Measurements from ENCODE around the gene SLC9A3. TPM values are rescaled to one million over a fixed set of nuclear protein-coding genes. Genes with fewer than 3 reads are reported as not detected.
"Not testable (repeated sequence)": the region's sequence is repeated elsewhere in the genome, so short reads cannot be mapped to it uniquely, and the experiment has no call there.

Gene SLC9A3
- total RNA-seq, 2 experiments from 2014 or later, result 1.2 to 1.6 TPM

DNA sequence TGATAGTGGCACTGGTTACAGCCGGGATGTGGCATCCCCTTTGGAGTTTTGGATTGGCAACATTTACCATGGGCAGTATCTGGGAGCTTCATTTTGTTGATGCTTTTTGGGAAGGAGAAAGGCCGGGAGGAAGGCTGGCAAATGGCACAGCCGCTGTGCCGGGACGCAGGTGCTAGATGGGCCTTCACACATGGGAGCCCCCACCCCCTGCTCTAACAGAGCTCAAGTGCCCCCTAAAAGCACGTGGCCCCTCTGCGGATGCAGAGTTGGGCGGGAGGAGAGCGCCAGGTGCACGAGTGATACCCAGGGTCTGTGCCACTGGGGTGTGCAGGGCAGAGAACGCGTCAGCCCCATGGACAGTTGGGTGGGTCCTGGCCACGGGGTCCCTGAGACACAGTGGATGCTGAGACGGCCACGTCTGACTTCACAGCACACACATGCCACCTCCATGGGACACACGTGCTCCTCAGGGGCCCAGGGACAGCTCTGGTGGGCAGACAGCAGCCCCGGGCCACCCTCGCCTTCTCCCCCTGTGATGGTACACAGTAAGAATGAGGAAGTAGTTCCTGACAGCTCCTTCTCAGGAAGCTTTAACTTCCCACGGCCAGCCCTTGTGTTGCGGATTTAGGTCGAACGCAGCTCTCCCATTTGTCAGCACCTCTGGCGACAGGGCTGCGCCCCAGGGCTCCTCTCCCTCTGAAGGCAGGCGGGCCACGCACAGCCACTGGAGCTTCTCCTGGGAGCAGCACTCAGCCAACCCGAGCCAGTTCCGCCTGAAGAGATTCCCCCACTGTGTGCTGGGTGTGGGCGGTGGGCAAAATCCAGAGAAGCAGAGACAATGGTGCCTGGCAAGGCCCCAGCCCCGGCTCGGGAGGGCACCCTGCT lies 10.8 kb downstream of the SLC9A3 start:
- ChIA-PET POLR2A (interaction anchor here (1.0 kb wide), 1 partner anchor 10 kb away, joined by 3 read pairs; no protein-coding TSS in a partner anchor), CTCF (no interaction called here)
- no peak for DNase-seq
- no peaks in the 10 kb centered on the region for H3K4me1 Mint-ChIP-seq
- H3K4me3 Mint-ChIP-seq, result no peak overlapping the region
- peaks cover 11% of the 10 kb centered on the region for H3K27me3 Mint-ChIP-seq
- no peaks in the 10 kb centered on the region for H3K9me3 Mint-ChIP-seq
- no peaks in the 10 kb centered on the region for H3K36me3 Mint-ChIP-seq (ENCODE audit: low read depth)
- H3K27ac Mint-ChIP-seq, result no peak overlapping the region

DNA sequence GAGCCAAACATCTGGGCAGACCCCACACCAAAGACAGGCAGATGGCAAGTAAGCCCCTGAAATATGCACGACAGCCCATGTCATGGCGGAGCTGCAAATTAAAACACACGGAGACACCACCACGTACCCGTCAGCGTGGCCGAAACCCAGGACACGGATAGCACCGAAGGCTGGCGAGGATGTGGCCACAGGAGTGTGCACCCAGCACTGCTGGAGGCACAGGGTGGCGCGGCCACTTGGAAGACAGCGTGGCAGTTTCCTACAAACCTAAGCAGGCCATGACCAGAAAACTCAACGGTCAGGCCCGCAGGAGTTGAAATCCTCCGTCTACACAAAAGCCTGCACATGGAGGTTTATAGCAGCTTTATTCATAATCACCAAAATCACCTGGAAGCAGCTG lies 12.8 kb downstream of the SLC9A3 start:
- Mint-ChIP-seq H3K36me3 (ENCODE audit: low read depth) (no peaks in the 10 kb centered on the region), H3K27me3 (peaks cover 2% of the 10 kb centered on the region), H3K4me1 (no peaks in the 10 kb centered on the region), H3K27ac (no peak overlapping the region), H3K4me3 (no peak overlapping the region), H3K9me3 (no peaks in the 10 kb centered on the region)
- no peak for DNase-seq
- ChIA-PET POLR2A (no interaction called here), CTCF (no interaction called here)

DNA sequence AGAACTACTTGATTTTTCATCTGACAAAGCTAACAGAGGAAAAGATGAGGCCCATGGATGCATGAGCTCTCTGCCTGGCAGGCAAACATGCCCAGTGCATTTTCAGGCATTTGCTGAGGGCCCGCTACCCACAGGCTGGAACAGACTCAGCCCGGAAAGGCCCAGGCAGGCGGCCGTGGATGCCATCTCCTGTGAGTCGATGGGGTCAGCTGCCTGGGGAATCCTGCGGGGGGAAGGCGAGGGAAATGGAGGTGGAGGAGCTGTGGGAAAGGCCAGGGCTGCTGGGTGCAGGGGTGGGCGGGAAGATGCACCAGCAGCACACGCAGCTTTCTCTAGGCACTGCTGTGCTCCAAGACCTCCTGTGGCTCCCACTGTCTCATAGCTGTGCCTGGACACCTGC lies 13.7 kb downstream of the SLC9A3 start:
- ChIA-PET POLR2A (no interaction called here), CTCF (no interaction called here)
- H3K9me3 Mint-ChIP-seq, result no peaks in the 10 kb centered on the region
- H3K27me3 Mint-ChIP-seq, result peaks cover 2% of the 10 kb centered on the region
- DNase-seq, result no peak
- no peaks in the 10 kb centered on the region for H3K36me3 Mint-ChIP-seq (ENCODE audit: low read depth)
- no peak overlapping the region for H3K4me3 Mint-ChIP-seq
- H3K4me1 Mint-ChIP-seq, result no peaks in the 10 kb centered on the region
- H3K27ac Mint-ChIP-seq, result no peak overlapping the region

DNA sequence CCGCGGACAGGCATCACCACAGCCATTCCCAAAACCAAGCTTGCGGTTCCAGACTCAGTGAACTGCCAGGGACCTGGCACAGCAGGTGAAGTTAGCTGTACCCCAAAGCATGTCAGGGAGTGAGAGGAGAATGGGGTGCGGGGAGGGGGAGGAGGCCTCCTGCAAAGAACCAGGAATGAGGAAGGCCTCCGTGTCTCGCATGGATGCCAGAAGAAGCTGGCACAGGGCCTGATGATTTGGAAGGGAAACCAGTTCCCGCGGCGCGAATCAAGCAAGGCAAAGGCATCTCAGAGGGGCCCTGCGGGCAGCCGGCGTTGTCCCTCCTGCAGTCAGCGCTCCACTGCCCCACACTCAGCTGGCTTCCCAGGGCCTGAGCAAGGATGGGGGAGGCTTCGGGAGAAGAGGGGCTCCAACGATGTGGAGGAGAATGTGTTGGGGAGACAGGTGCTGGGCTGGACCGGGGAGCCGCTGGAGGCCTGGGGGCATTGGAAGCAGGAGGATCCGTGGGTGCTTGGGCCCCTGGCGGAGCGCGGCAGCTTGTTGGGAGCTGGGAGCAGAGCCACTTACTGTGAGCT lies 14.6 kb downstream of the SLC9A3 start:
- H3K4me3 Mint-ChIP-seq, result no peak overlapping the region
- no peak overlapping the region for H3K27ac Mint-ChIP-seq
- ChIA-PET CTCF (no interaction called here), POLR2A (no interaction called here)
- peaks cover 2% of the 10 kb centered on the region for H3K27me3 Mint-ChIP-seq
- DNase-seq, result no peak
- no peaks in the 10 kb centered on the region for H3K4me1 Mint-ChIP-seq
- no peaks in the 10 kb centered on the region for H3K9me3 Mint-ChIP-seq
- no peaks in the 10 kb centered on the region for H3K36me3 Mint-ChIP-seq (ENCODE audit: low read depth)

DNA sequence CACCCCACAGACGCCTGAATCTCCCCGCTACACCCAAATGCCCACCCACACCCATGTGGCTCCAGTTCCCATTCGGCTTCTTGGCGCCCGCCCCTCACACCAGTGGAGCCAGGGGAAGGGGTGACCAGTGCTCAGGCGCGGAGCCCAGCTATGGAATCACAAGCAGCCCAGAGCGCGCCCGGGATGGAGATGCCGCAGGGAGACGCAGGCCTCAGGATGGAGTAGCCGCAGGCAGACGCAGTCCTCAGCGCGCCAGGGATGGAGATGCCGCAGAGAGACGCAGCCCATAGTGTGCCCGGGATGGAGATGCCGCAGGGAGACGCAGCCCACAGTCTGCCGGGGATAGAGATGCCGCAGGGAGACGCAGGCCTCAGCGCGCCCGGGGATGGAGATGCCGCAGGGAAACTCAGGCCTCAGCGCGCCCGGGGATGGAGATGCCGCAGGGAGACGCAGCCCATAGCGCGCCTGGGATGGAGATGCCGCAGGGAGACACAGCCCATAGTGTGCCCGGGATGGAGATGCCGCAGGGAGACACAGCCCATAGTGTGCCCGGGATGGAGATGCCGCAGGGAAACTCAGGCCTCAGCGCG lies 16.2 kb downstream of the SLC9A3 start:
- CTCF ChIA-PET; H3K27ac Mint-ChIP-seq; H3K27me3 Mint-ChIP-seq; H3K4me3 Mint-ChIP-seq; H3K36me3 Mint-ChIP-seq (ENCODE audit: low read depth); H3K9me3 Mint-ChIP-seq; POLR2A ChIA-PET; DNase-seq; H3K4me1 Mint-ChIP-seq: not testable (repeated sequence)

DNA sequence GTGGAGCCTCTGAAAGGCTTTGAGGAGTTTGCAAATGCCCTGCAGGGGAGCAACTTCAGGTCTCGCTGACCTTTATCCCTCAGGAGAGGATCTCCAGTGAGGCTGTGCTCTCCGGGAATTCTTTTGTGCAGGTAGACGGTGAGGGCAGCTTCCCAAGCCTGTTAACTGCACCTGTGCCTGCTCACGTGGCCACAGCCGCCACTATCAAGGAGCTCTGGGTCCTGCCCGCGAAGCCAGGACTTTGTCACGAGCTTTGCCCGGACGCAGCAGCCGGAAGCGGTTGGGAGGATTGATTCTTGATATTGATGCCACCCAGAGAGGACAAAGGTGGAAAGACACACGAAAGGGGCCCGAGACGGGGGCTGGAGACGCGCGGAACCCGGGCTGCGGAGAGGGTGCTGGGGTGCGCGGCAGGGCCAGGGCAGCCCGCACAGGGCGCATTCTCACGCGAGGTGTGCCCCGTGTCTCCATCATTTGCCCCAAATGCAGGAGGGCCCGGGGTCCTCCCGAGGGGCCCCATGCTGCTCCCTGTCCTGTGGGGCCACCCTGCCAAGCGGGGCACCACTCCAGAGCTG lies 18.2 kb downstream of the SLC9A3 start:
- no peaks in the 10 kb centered on the region for H3K4me1 Mint-ChIP-seq
- H3K4me3 Mint-ChIP-seq, result no peak overlapping the region
- CTCF ChIA-PET, result no interaction called here
- peaks cover 3% of the 10 kb centered on the region for H3K27me3 Mint-ChIP-seq
- H3K36me3 Mint-ChIP-seq (ENCODE audit: low read depth), result no peaks in the 10 kb centered on the region
- POLR2A ChIA-PET, result no interaction called here
- H3K9me3 Mint-ChIP-seq, result no peaks in the 10 kb centered on the region
- H3K27ac Mint-ChIP-seq, result no peak overlapping the region
- no peak for DNase-seq

DNA sequence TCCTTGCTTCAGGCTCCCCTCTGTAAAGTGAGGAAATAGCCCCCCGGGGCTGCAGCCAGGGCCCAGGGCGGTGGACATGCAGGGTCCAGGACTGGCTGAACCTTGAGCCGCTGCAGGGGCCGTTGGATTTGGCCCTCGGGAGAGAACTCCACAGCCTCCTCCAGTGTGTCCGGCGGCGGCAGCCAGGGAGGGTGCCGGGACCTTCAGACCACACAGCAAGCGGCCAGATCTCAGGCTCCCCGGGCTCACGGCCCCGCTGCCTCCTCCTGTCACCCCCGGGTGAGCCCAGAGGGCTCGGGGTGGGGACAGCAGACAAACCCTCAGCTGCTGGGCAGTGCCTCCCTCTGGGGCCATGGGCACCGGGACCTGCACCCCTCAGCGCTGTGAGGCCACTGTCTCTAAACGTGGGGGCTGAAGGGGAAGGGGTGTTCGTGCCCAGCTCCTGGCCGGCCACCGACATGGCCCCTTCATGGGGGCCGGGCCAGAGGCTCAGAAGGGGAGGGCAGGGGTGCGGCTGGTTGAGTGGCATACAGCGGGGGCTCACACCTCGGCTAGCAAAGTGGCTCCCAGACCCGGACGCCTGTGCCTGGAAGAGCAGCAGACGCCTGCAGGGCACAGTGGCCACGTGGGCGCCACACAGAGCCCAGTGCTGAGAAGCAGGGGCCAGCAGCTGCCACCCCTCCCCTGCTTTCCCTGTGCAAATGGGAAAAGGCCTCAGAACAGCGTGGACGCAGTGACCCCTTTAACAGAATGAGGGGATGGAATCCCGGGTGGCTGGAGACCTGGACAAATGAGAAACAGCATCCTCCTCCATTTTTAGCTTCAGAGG lies 19.7 kb downstream of the SLC9A3 start:
- Mint-ChIP-seq H3K9me3 (no peaks in the 10 kb centered on the region), H3K27ac (no peak overlapping the region), H3K4me1 (no peaks in the 10 kb centered on the region), H3K4me3 (no peak overlapping the region), H3K27me3 (peaks cover 3% of the 10 kb centered on the region), H3K36me3 (ENCODE audit: low read depth) (no peaks in the 10 kb centered on the region)
- no peak for DNase-seq
- ChIA-PET CTCF (no interaction called here), POLR2A (no interaction called here)

DNA sequence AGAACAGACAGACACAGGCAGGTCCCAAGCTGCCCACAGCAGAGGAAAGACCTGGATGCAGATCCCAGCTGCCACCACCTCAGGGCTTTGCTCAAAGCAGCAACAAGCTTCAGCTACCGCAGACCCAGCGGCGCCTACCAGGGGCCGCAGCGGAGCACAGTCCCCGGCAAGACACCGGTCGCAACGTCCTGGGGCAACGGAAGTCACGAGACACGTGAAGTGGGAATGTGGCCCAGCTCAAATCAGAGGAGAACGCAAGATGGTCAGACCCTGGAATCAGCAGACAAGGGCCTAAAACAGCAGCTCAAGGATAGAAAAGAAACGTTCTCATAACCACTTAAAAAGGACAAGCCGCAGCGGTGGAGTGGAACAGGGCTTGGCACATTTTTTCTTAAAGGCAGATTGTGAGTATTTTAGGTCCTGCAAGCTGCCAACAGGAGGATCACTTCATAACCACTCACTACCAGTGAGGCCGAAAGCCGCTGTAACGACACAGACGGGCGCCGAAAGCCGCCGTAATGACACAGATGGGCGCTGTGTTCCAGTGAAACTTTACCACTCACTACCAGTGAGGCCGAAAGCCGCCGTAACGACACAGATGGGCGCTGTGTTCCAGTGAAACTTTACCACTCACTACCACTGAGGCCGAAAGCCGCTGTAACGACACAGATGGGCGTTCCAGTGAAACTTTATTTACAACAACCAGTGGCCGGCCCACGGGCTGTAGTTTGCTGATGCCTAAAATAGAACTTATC lies 21.7 kb downstream of the SLC9A3 start:
- Mint-ChIP-seq H3K36me3 (ENCODE audit: low read depth) (no peaks in the 10 kb centered on the region), H3K4me1 (no peaks in the 10 kb centered on the region), H3K9me3 (no peaks in the 10 kb centered on the region), H3K4me3 (no peak overlapping the region), H3K27me3 (peaks cover 3% of the 10 kb centered on the region), H3K27ac (no peak overlapping the region)
- POLR2A ChIA-PET, result no interaction called here
- no peak for DNase-seq
- CTCF ChIA-PET, result no interaction called here

DNA sequence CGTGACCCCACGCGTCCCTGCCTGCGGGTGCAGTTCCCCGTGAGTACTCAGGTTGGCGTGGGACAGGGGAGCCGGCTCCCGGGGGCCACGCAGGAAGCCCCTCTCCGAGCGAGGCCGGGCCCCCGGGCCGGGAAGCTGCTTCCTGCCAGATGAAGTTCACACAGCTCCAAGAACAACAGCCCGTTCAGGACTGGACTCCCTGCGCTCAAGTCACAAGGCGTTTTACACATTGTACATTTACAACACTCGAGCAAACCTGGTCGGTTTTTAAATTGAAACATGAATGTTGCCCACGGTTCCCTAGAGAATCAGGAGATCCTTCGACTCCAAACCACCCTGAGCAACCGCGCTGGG lies 22.4 kb downstream of the SLC9A3 start:
- no peaks in the 10 kb centered on the region for H3K36me3 Mint-ChIP-seq (ENCODE audit: low read depth)
- peaks cover 3% of the 10 kb centered on the region for H3K27me3 Mint-ChIP-seq
- H3K4me1 Mint-ChIP-seq, result no peaks in the 10 kb centered on the region
- no peak overlapping the region for H3K27ac Mint-ChIP-seq
- DNase-seq, result no peak
- CTCF ChIA-PET, result no interaction called here
- no peak overlapping the region for H3K4me3 Mint-ChIP-seq
- no peaks in the 10 kb centered on the region for H3K9me3 Mint-ChIP-seq
- POLR2A ChIA-PET, result no interaction called here

DNA sequence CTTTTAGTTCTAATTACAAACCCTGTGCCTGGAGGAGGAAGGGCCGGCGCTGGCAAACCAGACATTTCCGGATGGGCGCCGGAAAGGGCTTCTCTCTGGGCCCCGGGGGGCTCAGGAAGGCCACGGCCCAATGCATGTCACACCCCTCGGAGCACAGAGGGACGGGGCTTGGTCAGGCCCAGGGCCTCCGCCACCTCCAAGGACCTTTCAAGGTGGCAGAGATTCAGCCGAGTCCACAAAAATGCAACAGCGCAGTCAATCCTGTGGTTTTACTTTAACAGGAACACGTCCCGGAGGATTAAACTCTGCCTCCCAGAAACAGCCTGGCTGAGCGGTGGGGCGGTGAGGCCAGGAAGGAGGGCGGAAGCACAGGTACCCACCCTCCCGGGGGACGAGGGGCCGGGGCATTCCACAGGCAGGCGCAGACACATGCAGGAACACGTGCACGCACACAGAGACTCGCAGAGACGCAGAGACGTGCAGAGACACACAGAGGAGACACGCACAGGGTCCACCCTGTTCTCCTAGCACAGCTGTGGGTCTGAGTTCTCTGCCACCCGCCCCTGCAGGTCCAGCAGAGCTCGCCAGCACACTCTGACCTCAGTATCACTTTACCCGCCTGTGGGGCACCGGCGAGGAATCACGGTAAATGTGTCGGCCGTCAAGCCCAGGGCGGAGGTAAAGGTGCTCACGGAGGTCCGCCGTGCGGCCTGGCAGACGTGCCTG lies 23.0 kb downstream of the SLC9A3 start:
- ChIA-PET CTCF (no interaction called here), POLR2A (no interaction called here)
- Mint-ChIP-seq H3K27ac (no peak overlapping the region), H3K4me3 (no peak overlapping the region), H3K4me1 (no peaks in the 10 kb centered on the region), H3K27me3 (peaks cover 3% of the 10 kb centered on the region), H3K9me3 (no peaks in the 10 kb centered on the region), H3K36me3 (ENCODE audit: low read depth) (no peaks in the 10 kb centered on the region)
- no peak for DNase-seq

DNA sequence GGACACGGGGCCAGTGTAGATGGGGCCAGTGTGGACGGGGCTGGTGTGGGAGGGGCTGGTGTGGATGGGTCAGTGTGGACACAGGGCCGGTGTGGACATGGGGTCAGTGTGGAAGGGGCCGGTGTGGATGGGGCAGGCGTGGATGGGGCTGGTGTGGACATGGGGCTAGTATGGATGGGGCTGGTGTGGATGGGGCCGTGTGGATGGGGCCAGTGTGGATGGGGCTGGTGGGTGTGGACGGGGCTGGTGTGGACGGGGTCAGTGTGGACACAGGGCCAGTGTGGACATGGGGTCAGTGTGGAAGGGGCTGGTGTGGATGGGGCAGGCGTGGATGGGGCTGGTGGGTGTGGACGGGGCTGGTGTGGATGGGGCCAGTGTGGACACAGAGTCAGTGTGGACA lies 23.8 kb downstream of the SLC9A3 start:
- peaks cover 3% of the 10 kb centered on the region for H3K27me3 Mint-ChIP-seq
- CTCF ChIA-PET, result no interaction called here
- POLR2A ChIA-PET, result no interaction called here
- DNase-seq, result no peak
- H3K4me1 Mint-ChIP-seq, result no peaks in the 10 kb centered on the region
- H3K9me3 Mint-ChIP-seq, result no peaks in the 10 kb centered on the region
- no peak overlapping the region for H3K4me3 Mint-ChIP-seq
- H3K27ac Mint-ChIP-seq, result no peak overlapping the region
- no peaks in the 10 kb centered on the region for H3K36me3 Mint-ChIP-seq (ENCODE audit: low read depth)
